GM12878 (cell line): ENCODE results near the gene C16orf87. TPM values are rescaled to one million over a fixed set of nuclear protein-coding genes. Genes with fewer than 3 reads are reported as not detected.

Source experiments
- ATAC-seq: fragments of 200-7000 bp; cut with Tn5 transposase; 3 replicates; pipeline ENCODE4 v1.9.1; 2020; ENCODE audit warnings: mild to moderate bottlenecking, moderate library complexity
- BruUV-seq: library from RNA; stranded (reverse); fragments of 400-500 nt; replicated peaks from 2 replicates; lab custom pipeline; 2021; lab: Mats Ljungman, UMichigan
- CTCF ChIA-PET: fragments of 300-600 bp; sonication (Branson Sonifier 250); formaldehyde crosslinking; extraction: SDS; loops from one replicate; lab custom pipeline; 2021; ENCODE audit warnings: inconsistent platforms; lab: Yijun Ruan, JAX
- POLR2A ChIA-PET: fragments of 350-600 bp; formaldehyde crosslinking; extraction: SDS; loops from one replicate; lab custom pipeline; 2021; ENCODE audit warnings: inconsistent platforms; lab: Charles Lee
- RAD21 ChIA-PET: fragments of 300-600 bp; sonication (Branson Sonifier 250); formaldehyde crosslinking; loops from one replicate; lab custom pipeline; 2023; ENCODE audit warnings: antibody characterized with exemption; ENCODE audit not compliant: unreplicated experiment; lab: Charles Lee
- SMC1A ChIA-PET: fragments of 300-600 bp; sonication (Branson Sonifier 250); formaldehyde crosslinking; loops from one replicate; lab custom pipeline; 2023; ENCODE audit not compliant: unreplicated experiment, uncharacterized antibody; lab: Charles Lee
- DNase-seq: peaks from one replicate; pipeline ENCODE4 v3.0.0-alpha.2; 2011; ENCODE audit warnings: low read depth, low spot score
- FAIRE-seq: peaks from 3 replicates; lab custom pipeline; 2011; peaks lifted over from hg19 to GRCh38; lab: Jason Lieb, UNC
- H2AFZ ChIP-seq: 2 replicates; pipeline ENCODE4 v1.6.0; 2011; ENCODE audit warnings: low read depth, low read length, control low read depth; ENCODE audit not compliant: control insufficient read depth
- H3K27ac ChIP-seq: 2 replicates; pipeline ENCODE4 v1.5.1; 2011; ENCODE audit warnings: control low read depth; ENCODE audit not compliant: control insufficient read depth, insufficient read depth
- H3K27me3 ChIP-seq, 2 experiments: replicated peaks in 1 of 2; 2 replicates each; pipeline versions ENCODE4 v1.6.0 to v1.6.1; 2011; ENCODE audit warnings: low read length in 1 of 2; ENCODE audit not compliant: control insufficient read depth in 2 of 2, insufficient read depth in 2 of 2
- H3K36me3 ChIP-seq, 2 experiments: 2 replicates each; pipeline ENCODE4 v1.5.1; 2011; ENCODE audit warnings: low read length in 1 of 2; ENCODE audit not compliant: control insufficient read depth in 2 of 2, insufficient read depth in 2 of 2
- H3K4me1 ChIP-seq: 2 replicates; pipeline ENCODE4 v1.6.1; 2011; ENCODE audit warnings: mild to moderate bottlenecking, low read length, moderate library complexity, mixed read lengths; ENCODE audit not compliant: control insufficient read depth, insufficient read depth
- H3K4me2 ChIP-seq: 2 replicates; pipeline ENCODE4 v1.6.0; 2011; ENCODE audit warnings: control low read depth; ENCODE audit not compliant: control insufficient read depth, insufficient read depth
- H3K4me3 ChIP-seq: fragments of 200-600 bp; sonication (generic); 2 replicates; pipeline ENCODE4 v1.5.1; 2016
- H3K79me2 ChIP-seq: 2 replicates; pipeline ENCODE4 v1.6.0; 2011; ENCODE audit warnings: low read length; ENCODE audit not compliant: control insufficient read depth, insufficient read depth
- H3K9ac ChIP-seq: 2 replicates; pipeline ENCODE4 v1.8.0; 2011; ENCODE audit warnings: low read length, control low read depth, mixed read lengths; ENCODE audit not compliant: control insufficient read depth, insufficient read depth
- H3K9me3 ChIP-seq: replicated peaks from 3 replicates; pipeline ENCODE4 v1.5.1; 2011; ENCODE audit warnings: mild to moderate bottlenecking, low read length; ENCODE audit not compliant: control insufficient read depth, insufficient read depth
- H4K20me1 ChIP-seq: 2 replicates; pipeline ENCODE4 v1.6.0; 2011; ENCODE audit not compliant: control insufficient read depth, insufficient read depth
- ASH2L ChIP-seq: fragments of 300-600, 200-600 bp; sonication (generic); IDR thresholded peaks from 2 replicates; pipeline ENCODE4 v1.6.1; 2017; ENCODE audit warnings: low read depth, mild to moderate bottlenecking, borderline replicate concordance
- DPF2 ChIP-seq: fragments of 450-650 bp; IDR thresholded peaks from 2 replicates; pipeline ENCODE4 v1.6.1; 2017; ENCODE audit warnings: mild to moderate bottlenecking
- E2F8 ChIP-seq: fragments of 450-650 bp; IDR thresholded peaks from 2 replicates; pipeline ENCODE4 v1.6.1; 2018; ENCODE audit warnings: mild to moderate bottlenecking, low read depth, moderate library complexity; ENCODE audit not compliant: partially characterized antibody
- EP300 ChIP-seq, 2 experiments: fragments of 150-350 bp in 1 of 2; IDR thresholded peaks; 2 replicates each; pipeline ENCODE4 v1.6.1; 2011 to 2012; ENCODE audit warnings: low read depth in 2 of 2, low read length in 2 of 2, borderline replicate concordance in 1 of 2, improper control_type of control experiment in 1 of 2, inconsistent platforms in 1 of 2; ENCODE audit not compliant: control insufficient read depth in 1 of 2
- ETV6 ChIP-seq, 2 experiments: fragments of 450-650 bp in 1 of 2; IDR thresholded peaks in 1 of 2; conservative IDR thresholded peaks in 1 of 2; 2 replicates each; pipeline ENCODE4 v1.6.1; 2014; ENCODE audit warnings: antibody characterized with exemption in 1 of 2, borderline replicate concordance in 1 of 2, low read depth in 1 of 2, mild to moderate bottlenecking in 1 of 2, moderate library complexity in 1 of 2
- RBBP5 ChIP-seq: fragments of 200-600 bp; sonication (generic); conservative IDR thresholded peaks from 2 replicates; pipeline ENCODE4 v1.6.1; 2016
- SMAD5 ChIP-seq: IDR thresholded peaks from 2 replicates; pipeline ENCODE4 v1.6.1; 2016; ENCODE audit warnings: antibody characterized with exemption, low read depth
- STAT3 ChIP-seq: IDR thresholded peaks from 2 replicates; pipeline ENCODE4 v1.6.1; 2011; ENCODE audit warnings: low read depth, low read length, improper control_type of control experiment
- WGBS: methylation state at CpG from one replicate; pipeline ENCODE4 v1.1.6; 2016; ENCODE audit warnings: low lambda C conversion rate; ENCODE audit not compliant: insufficient replicate concordance, insufficient coverage; ENCODE audit errors: missing lambda C conversion rate; 5-methylcytosine and 5-hydroxymethylcytosine counted together
- in situ Hi-C: fragments of 300-500 bp; cut with MboI; formaldehyde crosslinking; loops from 9 replicates; pipeline ENCODE4 v1.14.3; 2018; ENCODE audit warnings: mixed read lengths
- intact Hi-C: fragments of 100-400 bp; cut with micrococcal nuclease; formaldehyde crosslinking; loops from one replicate; pipeline ENCODE4 v1.14.2; 2022; ENCODE audit not compliant: unreplicated experiment
- polyA plus RNA-seq, 11 experiments: library from polyadenylated mRNA; depleted of rRNA in 4 of 11; unstranded in 6 of 11; stranded (reverse) in 5 of 11; fragments of >200 nt; fragmentation: Nextera tagmentation in 4 of 11; fragmentation: Illumina TruSeq in 1 of 11; extraction: Ambion mirVana in 4 of 11; extraction: Trizol in 1 of 11; gene quantifications; 1 replicate in 1 of 11; 2 replicates in 10 of 11; pipeline versions ENCODE4 v1.2.1 to v1.2.3, GENCODE V29; 2011 to 2016; ENCODE audit warnings: inconsistent platforms in 2 of 11, missing spikeins in 2 of 11, low read depth in 1 of 11
- total RNA-seq, 4 experiments: library from RNA; depleted of rRNA in 3 of 4; stranded (reverse); fragments of >200 nt in 3 of 4; fragmentation: Illumina TruSeq in 1 of 4; extraction: Trizol in 1 of 4; gene quantifications; 2 replicates each; pipeline versions ENCODE4 v1.2.1 to v1.2.3, GENCODE V29; 2013 to 2021
- TF ChIP-seq, protein P1 (sequence below): fragments of 450-650 bp; IDR thresholded peaks from 2 replicates; pipeline ENCODE4 v1.6.1; 2017; ENCODE audit warnings: mild to moderate bottlenecking, moderate library complexity
- TF ChIP-seq, protein P2 (sequence below): IDR thresholded peaks from 2 replicates; pipeline ENCODE4 v1.6.1; 2011; ENCODE audit warnings: borderline replicate concordance, low read depth, mild to moderate bottlenecking, moderate library complexity, low read length; ENCODE audit not compliant: insufficient read depth, poor library complexity, severe bottlenecking

Gene C16orf87
- total and polyA plus RNA-seq, 10 of the 15 experiments (the other 5 are each of a cell fraction or from before 2014, with no cell fraction given): 18.4 to 72.6 (median 31.0) TPM

DNA sequence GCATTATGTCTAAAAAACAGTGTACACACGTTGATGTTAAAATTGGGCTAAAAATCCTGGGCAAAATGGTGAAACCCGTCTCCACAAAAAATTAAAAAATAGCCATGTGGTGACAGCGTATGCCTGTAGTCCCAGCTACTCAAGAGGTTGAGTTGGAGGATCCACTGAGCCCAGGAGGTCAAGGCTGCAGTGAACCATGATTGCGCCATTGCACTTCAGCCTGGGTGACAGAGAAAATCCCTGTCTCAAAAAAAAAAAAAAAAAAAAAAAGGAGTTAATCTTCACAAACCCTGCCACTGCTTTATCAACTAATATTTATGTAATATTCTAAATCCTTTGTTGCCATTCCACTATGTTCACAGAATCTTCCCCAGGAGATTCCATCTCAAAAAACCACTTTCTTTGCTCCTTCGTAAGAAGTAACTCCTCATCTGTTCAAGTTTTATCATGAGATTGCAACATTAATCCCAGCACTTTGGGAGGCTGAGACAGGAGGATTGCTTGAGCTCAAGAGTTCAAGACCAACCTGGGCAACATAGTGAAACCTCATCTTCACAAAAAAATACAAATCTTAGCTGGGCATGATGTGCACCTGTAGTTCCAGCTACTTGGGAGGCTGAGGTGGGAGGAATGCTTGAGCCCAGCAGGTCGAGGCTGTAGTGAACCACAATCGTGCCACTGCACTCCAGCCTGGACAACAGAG, 1.9 kb upstream of the C16orf87 start:
- Histone ChIP-seq H3K4me2 (no peak overlapping the region), H3K4me3 (no peak overlapping the region), H3K4me1 (0 out of 2 replicates have a peak, but pooled peaks cover 5% of the 10 kb centered on the region), H3K36me3 (no peaks in the 10 kb centered on the region), H3K27me3 (no peaks in the 10 kb centered on the region), H3K27ac (no peak overlapping the region), H3K9ac (no peak overlapping the region), H2AFZ (no peak overlapping the region), H3K9me3 (no peaks in the 10 kb centered on the region), H4K20me1 (no peaks in the 10 kb centered on the region), H3K79me2 (peaks cover 31% of the 10 kb centered on the region)
- BruUV-seq: no TSS peak
- DNase-seq (no peak), ATAC-seq (no peak), FAIRE-seq (no peak)
- ChIA-PET SMC1A (interaction anchor here (0.5 to 1.2 kb wide), 3 partner anchors 27 to 992 kb away, joined by 3 to 8 read pairs (median 3); no protein-coding TSS in a partner anchor), CTCF (interaction anchor here (0.9 to 1.7 kb wide), 5 partner anchors 12 to 186 kb away, joined by 3 to 4 read pairs (median 4); no protein-coding TSS in a partner anchor), POLR2A (no interaction called here), RAD21 (interaction anchor here (1.6 kb wide), 2 partner anchors 21 to 159 kb away, joined by 3 to 4 read pairs; no protein-coding TSS in a partner anchor)
- intact Hi-C loops: loop anchor here (10.0 kb wide), 1 partner anchor 1332 kb away; no protein-coding TSS in a partner anchor
- in situ Hi-C loops: no loop called here
- 93% methylated on average over 7 of the region's 7 CpGs for WGBS
- TF ChIP-seq EP300 (IDR thresholded peaks at IDR 0.05; ENCODE audit: borderline replicate concordance in 1 of 2, control insufficient read depth in 1 of 2, low read depth in 2 of 2, low read length in 2 of 2) (no peak), RBBP5 (no peak), E2F8 (no peak), ASH2L (no peak), DPF2 (no peak), STAT3 (no peak), SMAD5 (no peak), ETV6 (conservative IDR thresholded peaks at IDR 0.05 in 1 of 2, IDR thresholded peaks at IDR 0.05 in 1 of 2; ENCODE audit: borderline replicate concordance in 1 of 2, low read depth in 1 of 2) (no peak)
- TF ChIP-seq, protein P1, sequence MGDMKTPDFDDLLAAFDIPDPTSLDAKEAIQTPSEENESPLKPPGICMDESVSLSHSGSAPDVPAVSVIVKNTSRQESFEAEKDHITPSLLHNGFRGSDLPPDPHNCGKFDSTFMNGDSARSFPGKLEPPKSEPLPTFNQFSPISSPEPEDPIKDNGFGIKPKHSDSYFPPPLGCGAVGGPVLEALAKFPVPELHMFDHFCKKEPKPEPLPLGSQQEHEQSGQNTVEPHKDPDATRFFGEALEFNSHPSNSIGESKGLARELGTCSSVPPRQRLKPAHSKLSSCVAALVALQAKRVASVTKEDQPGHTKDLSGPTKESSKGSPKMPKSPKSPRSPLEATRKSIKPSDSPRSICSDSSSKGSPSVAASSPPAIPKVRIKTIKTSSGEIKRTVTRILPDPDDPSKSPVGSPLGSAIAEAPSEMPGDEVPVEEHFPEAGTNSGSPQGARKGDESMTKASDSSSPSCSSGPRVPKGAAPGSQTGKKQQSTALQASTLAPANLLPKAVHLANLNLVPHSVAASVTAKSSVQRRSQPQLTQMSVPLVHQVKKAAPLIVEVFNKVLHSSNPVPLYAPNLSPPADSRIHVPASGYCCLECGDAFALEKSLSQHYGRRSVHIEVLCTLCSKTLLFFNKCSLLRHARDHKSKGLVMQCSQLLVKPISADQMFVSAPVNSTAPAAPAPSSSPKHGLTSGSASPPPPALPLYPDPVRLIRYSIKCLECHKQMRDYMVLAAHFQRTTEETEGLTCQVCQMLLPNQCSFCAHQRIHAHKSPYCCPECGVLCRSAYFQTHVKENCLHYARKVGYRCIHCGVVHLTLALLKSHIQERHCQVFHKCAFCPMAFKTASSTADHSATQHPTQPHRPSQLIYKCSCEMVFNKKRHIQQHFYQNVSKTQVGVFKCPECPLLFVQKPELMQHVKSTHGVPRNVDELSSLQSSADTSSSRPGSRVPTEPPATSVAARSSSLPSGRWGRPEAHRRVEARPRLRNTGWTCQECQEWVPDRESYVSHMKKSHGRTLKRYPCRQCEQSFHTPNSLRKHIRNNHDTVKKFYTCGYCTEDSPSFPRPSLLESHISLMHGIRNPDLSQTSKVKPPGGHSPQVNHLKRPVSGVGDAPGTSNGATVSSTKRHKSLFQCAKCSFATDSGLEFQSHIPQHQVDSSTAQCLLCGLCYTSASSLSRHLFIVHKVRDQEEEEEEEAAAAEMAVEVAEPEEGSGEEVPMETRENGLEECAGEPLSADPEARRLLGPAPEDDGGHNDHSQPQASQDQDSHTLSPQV: no peak
- TF ChIP-seq, protein P2, sequence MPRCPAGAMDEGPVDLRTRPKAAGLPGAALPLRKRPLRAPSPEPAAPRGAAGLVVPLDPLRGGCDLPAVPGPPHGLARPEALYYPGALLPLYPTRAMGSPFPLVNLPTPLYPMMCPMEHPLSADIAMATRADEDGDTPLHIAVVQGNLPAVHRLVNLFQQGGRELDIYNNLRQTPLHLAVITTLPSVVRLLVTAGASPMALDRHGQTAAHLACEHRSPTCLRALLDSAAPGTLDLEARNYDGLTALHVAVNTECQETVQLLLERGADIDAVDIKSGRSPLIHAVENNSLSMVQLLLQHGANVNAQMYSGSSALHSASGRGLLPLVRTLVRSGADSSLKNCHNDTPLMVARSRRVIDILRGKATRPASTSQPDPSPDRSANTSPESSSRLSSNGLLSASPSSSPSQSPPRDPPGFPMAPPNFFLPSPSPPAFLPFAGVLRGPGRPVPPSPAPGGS: no peak
